Brain microvascular endothelial cell (primary cell): Measurements from ENCODE around the gene CDYL.

Experiments used
- DNase-seq: peaks from one replicate; pipeline ENCODE4 v3.0.0-alpha.2; 2020
- H3K27ac ChIP-seq: fragments of 250-450 bp; sonication (Bioruptor Pico); 2 replicates; pipeline ENCODE4 v1.5.1; 2020; ENCODE audit warnings: mild to moderate bottlenecking, moderate library complexity
- H3K27me3 ChIP-seq: fragments of 250-450 bp; sonication (Bioruptor Pico); replicated peaks from 2 replicates; pipeline ENCODE4 v1.5.1; 2020; ENCODE audit warnings: mild to moderate bottlenecking
- H3K36me3 ChIP-seq: fragments of 250-450 bp; sonication (Bioruptor Pico); replicated peaks from 2 replicates; pipeline ENCODE4 v1.5.1; 2020; ENCODE audit warnings: mild to moderate bottlenecking
- H3K4me3 ChIP-seq: 2 replicates; pipeline ENCODE4 v1.5.1; 2011; ENCODE audit warnings: low read depth, mild to moderate bottlenecking, control low read depth, low read length, moderate library complexity
- in situ Hi-C: cut with HindIII; loops from 2 replicates; pipeline ENCODE4 v1.10.0; 2017; ENCODE audit warnings: low sequenced_read_pairs, low pct_ligation_motif_present
- TF ChIP-seq, protein P1 (sequence below): IDR thresholded peaks from 2 replicates; pipeline ENCODE4 v1.5.1; 2011; ENCODE audit warnings: low read depth, mild to moderate bottlenecking, moderate library complexity, low read length, control low read depth, inconsistent platforms; ENCODE audit errors: missing control alignments

Gene CDYL

DNA sequence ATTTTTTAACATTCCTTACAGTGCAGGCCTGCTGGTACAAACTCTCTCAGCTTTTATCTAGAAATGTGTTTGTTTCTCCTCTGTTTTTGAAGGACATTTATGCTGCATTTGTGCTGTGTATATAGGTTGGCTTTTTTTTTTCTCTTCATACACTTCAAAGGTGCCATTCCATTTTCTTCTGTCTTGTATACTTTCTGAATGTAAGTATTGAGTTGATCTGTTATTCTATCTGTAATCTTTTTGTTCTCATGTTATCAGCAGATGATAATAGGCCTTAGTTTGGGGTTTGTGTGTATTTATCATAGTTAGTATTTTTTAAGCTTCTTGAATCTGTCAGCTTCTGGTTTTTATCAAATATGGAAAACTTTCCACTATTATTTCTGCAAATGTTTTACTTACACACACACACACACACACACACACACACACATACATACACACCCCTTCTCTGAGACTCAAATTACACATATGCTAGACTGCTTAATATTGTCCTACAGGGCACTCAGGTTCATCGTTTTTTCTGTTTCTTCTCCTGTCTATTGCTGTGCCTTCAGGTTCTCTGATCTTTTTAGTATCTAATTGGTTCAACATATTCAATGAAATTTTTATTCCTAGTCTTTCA lies 153.0 kb downstream of the CDYL start:
- Histone ChIP-seq H3K27ac (no peak overlapping the region), H3K36me3 (no peaks in the 10 kb centered on the region), H3K4me3 (no peak overlapping the region), H3K27me3 (no peaks in the 10 kb centered on the region)
- TF ChIP-seq, protein P1, sequence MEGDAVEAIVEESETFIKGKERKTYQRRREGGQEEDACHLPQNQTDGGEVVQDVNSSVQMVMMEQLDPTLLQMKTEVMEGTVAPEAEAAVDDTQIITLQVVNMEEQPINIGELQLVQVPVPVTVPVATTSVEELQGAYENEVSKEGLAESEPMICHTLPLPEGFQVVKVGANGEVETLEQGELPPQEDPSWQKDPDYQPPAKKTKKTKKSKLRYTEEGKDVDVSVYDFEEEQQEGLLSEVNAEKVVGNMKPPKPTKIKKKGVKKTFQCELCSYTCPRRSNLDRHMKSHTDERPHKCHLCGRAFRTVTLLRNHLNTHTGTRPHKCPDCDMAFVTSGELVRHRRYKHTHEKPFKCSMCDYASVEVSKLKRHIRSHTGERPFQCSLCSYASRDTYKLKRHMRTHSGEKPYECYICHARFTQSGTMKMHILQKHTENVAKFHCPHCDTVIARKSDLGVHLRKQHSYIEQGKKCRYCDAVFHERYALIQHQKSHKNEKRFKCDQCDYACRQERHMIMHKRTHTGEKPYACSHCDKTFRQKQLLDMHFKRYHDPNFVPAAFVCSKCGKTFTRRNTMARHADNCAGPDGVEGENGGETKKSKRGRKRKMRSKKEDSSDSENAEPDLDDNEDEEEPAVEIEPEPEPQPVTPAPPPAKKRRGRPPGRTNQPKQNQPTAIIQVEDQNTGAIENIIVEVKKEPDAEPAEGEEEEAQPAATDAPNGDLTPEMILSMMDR = no peak
- DNase-seq = no peak
- in situ Hi-C loops = no loop called here

DNA sequence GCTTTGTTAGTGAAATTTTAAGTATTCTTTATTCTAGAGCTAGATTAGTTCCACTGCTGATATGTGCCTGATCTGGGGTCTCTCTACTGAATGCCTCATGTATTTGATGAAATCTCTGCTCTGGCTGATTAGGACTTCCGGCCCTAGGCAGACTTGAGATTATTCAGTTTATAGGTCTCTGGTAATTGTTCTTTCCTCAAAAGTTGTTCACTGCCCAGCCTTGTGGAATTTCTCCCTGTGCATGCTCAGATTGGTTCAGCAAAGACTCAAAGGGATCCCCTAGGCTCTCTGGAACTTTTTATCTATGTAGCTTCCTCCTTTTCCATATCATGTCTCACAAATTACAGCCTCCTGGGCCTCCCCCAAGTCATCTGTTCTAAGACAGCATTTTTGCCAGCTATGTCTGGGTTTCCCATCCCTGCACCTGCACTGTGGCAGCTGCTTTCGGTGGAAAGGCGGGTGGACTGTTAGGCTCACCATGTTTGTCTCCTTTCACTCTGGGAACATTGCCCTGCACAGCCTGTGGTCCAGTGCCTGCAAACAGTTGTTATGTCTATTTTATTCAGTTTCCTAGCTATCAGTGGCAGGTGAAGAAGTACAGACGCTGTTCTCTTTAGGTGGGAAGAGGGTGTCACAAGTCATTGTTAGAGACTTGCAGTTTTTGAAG lies 154.0 kb downstream of the CDYL start:
- in situ Hi-C loops = no loop called here
- Histone ChIP-seq H3K36me3 (no peaks in the 10 kb centered on the region), H3K4me3 (no peak overlapping the region), H3K27ac (no peak overlapping the region), H3K27me3 (no peaks in the 10 kb centered on the region)
- DNase-seq = no peak
- TF ChIP-seq, protein P1 = no peak

DNA sequence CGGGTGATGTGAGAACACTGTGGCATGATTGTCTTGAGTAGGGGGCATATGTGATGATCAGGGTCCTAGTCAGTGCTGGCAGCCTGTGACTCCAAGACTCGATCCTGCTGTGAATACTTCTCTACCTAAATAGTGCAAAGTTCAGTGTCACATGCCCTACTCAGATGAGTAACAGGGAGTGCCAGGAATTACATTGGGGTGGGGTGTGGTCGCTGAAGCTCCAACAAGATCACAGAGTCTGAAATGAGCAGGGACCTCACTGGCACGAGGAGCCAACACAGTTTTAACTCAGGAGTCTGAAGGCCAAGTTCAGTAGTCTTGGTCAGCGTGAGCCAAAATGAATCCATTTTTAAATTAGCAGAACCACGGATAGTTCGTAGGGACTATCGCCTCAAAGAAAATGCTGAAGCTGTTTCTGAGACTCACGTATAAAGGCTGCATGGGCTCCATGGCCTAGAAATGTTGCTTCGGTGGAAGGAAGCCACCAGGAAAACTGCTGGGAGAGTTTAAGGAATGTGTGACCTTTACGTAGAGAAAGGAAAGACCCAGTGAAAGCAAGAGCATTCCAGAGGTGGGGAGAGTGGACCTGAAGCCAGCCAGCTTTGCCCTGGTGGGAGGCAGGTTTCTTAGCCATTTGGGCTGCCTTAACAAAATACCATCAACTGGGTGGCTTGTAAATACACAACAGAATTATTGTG lies 155.5 kb downstream of the CDYL start:
- TF ChIP-seq, protein P1 = no peak
- no peak for DNase-seq
- no peaks in the 10 kb centered on the region for H3K27me3 ChIP-seq
- in situ Hi-C loops = no loop called here
- no peak overlapping the region for H3K4me3 ChIP-seq
- no peak overlapping the region for H3K27ac ChIP-seq
- H3K36me3 ChIP-seq = no peaks in the 10 kb centered on the region

DNA sequence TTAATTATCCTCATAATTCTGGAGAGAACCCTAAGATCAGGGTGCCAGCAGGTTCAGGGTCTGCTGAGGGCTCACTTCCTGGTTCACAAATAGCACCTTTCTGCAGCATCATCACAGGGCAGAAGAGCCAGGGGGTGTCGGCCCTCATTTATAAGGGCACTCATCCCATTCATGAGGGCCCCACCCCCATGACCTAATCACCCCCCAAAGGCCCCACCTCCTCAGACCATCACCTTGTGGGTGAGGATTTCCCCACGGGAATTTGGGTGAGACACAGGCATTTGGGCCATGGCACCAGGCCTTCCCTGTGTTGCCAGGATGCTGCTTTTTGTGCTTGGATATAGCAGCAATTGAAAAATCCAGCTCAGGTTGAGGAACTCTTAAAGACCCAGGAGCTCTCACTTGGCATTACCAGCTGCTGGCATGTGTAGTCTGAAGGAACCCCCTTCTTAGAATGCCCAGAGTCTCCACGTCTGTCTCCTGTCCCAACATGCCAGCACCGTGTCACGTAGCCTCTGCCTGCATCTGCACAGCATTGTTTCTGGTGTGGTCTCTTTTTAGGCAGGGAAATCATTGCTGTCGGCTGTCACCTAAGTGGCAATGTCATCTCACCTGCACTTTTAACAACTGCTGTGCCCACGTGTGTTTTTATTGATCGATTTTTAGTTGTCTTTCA lies 156.2 kb downstream of the CDYL start:
- in situ Hi-C loops = no loop called here

DNA sequence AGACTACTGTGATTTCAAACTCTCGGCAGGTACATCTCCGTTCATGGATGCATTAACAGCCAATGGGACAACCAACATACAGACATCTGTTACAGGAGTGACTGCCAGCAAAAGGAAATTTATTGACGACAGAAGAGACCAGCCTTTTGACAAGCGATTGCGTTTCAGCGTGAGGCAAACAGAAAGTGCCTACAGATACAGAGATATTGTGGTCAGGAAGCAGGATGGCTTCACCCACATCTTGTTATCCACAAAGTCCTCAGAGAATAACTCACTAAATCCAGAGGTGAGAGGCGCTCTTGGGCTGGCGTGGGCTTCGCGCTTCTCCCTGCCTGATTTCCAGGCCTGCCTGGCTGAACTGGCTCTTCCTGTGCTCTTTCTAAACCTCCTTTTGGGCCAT lies 159.3 kb downstream of the CDYL start:
- TF ChIP-seq, protein P1 = no peak
- in situ Hi-C loops = no loop called here
- H3K27ac ChIP-seq = no peak overlapping the region
- no peak overlapping the region for H3K4me3 ChIP-seq
- H3K27me3 ChIP-seq = no peaks in the 10 kb centered on the region
- peaks cover 2% of the 10 kb centered on the region for H3K36me3 ChIP-seq
- DNase-seq = no peak

More for the DNA sequence above, 156.2 kb downstream of the CDYL start:
- DNase-seq = no peak
- Histone ChIP-seq H3K27ac (no peak overlapping the region), H3K27me3 (no peaks in the 10 kb centered on the region), H3K4me3 (no peak overlapping the region), H3K36me3 (no peaks in the 10 kb centered on the region)
- TF ChIP-seq, protein P1 = no peak
